ENCODE results near the gene CMC1. TPM values are rescaled to one million over a fixed set of nuclear protein-coding genes. Genes with fewer than 3 reads are reported as not detected.

Gene CMC1
- polyA plus RNA-seq, 3 donors, result 13.2 to 43.9 (median 40.5) TPM

GRCh38 chr3:28273837-28274236 is 32.4 kb downstream of the CMC1 start:
- Mint-ChIP-seq H3K4me3 (no peak overlapping the region), H3K9me3 (peaks cover 25 to 34% (median 31%) of the 10 kb centered on the region in 7 donors), H3K27ac (no peak overlapping the region), H3K36me3 (peaks cover 63 to 65% of the 10 kb centered on the region in 2 donors), H3K27me3 (ENCODE audit: low read depth in 3 of 3) (peaks cover 0 to 4% (median 0%) of the 10 kb centered on the region in 3 donors), H3K4me1 (peaks cover 5% of the 10 kb centered on the region)
- no peak overlapping the region for H3K27ac ChIP-seq (ENCODE audit: low read depth in 1 of 2, low read length in 2 of 2)
- no peaks in the 10 kb centered on the region for H3K79me2 ChIP-seq (ENCODE audit: insufficient read depth, low read length)
- no peak overlapping the region for H3K9ac ChIP-seq (ENCODE audit: insufficient read depth, low read length, poor library complexity, severe bottlenecking)
- H3K9me3 ChIP-seq (replicated peaks in 1 of 2; ENCODE audit: control insufficient read depth in 1 of 2, insufficient read depth in 1 of 2, low read length in 2 of 2), result peaks cover 13 to 26% of the 10 kb centered on the region in 2 donors
- intact Hi-C loops (cut with micrococcal nuclease), result no loop called here
- H3K36me3 ChIP-seq (replicated peaks in 1 of 2; ENCODE audit: control insufficient read depth in 1 of 2, insufficient read depth in 2 of 2, low read length in 2 of 2), result peaks cover 11 to 55% of the 10 kb centered on the region in 2 donors
- H2AFZ ChIP-seq (ENCODE audit: insufficient read depth, low read depth, low read length, poor library complexity, severe bottlenecking), result no peak overlapping the region
- no peaks in the 10 kb centered on the region for H3K4me1 ChIP-seq (ENCODE audit: control insufficient read depth in 1 of 2, insufficient read depth in 2 of 2, low read length in 2 of 2)
- H3K4me3 ChIP-seq (replicated peaks in 1 of 3; ENCODE audit: low read depth in 2 of 3, low read length in 3 of 3), result no peak overlapping the region
- no peak for TF ChIP-seq CTCF (IDR thresholded peaks at IDR 0.05)
- no peak overlapping the region for H3K4me2 ChIP-seq (replicated peaks; ENCODE audit: extremely low read depth, low read length, poor library complexity, severe bottlenecking)
- DNase-seq, result no peak
- H3K27me3 ChIP-seq (ENCODE audit: control insufficient read depth in 2 of 2, insufficient read depth in 2 of 2, low read length in 2 of 2), result no peaks in the 10 kb centered on the region
- no peaks in the 10 kb centered on the region for H4K20me1 ChIP-seq (ENCODE audit: insufficient read depth, low read length)

GRCh38 chr3:28278918-28279317 is 37.5 kb downstream of the CMC1 start:
- no peak overlapping the region for H3K27ac Mint-ChIP-seq
- Histone ChIP-seq H3K27me3 (ENCODE audit: control insufficient read depth in 2 of 2, insufficient read depth in 2 of 2, low read length in 2 of 2) (no peaks in the 10 kb centered on the region), H3K79me2 (ENCODE audit: insufficient read depth, low read length) (no peaks in the 10 kb centered on the region), H3K4me3 (replicated peaks in 1 of 3; ENCODE audit: low read depth in 2 of 3, low read length in 3 of 3) (no peak overlapping the region), H2AFZ (ENCODE audit: insufficient read depth, low read depth, low read length, poor library complexity, severe bottlenecking) (no peak overlapping the region), H3K4me2 (replicated peaks; ENCODE audit: extremely low read depth, low read length, poor library complexity, severe bottlenecking) (no peak overlapping the region), H3K36me3 (replicated peaks in 1 of 2; ENCODE audit: control insufficient read depth in 1 of 2, insufficient read depth in 2 of 2, low read length in 2 of 2) (peaks cover 3 to 13% of the 10 kb centered on the region in 2 donors), H3K27ac (ENCODE audit: low read depth in 1 of 2, low read length in 2 of 2) (no peak overlapping the region), H3K9me3 (replicated peaks in 1 of 2; ENCODE audit: control insufficient read depth in 1 of 2, insufficient read depth in 1 of 2, low read length in 2 of 2) (peaks cover 0 to under 1% of the 10 kb centered on the region in 2 donors), H3K4me1 (ENCODE audit: control insufficient read depth in 1 of 2, insufficient read depth in 2 of 2, low read length in 2 of 2) (no peaks in the 10 kb centered on the region), H4K20me1 (ENCODE audit: insufficient read depth, low read length) (no peaks in the 10 kb centered on the region), H3K9ac (ENCODE audit: insufficient read depth, low read length, poor library complexity, severe bottlenecking) (no peak overlapping the region)
- H3K4me3 Mint-ChIP-seq, result no peak overlapping the region
- peaks cover 0 to 3% (median 0%) of the 10 kb centered on the region in 7 donors for H3K9me3 Mint-ChIP-seq
- H3K36me3 Mint-ChIP-seq, result peaks cover 31 to 42% of the 10 kb centered on the region in 2 donors
- DNase-seq, result no peak
- peaks cover 10% of the 10 kb centered on the region for H3K4me1 Mint-ChIP-seq
- H3K27me3 Mint-ChIP-seq (ENCODE audit: low read depth in 3 of 3), result no peaks in the 10 kb centered on the region
- WGBS (ENCODE audit: insufficient coverage), result 100% methylated on average over 1 of the region's 2 CpGs
- intact Hi-C loops (cut with micrococcal nuclease), result no loop called here
- no peak for TF ChIP-seq CTCF (IDR thresholded peaks at IDR 0.05)
